Measurements from ENCODE around the gene MYL10. TPM values are rescaled to one million over a fixed set of nuclear protein-coding genes. Genes with fewer than 3 reads are reported as not detected.

MYL10 gene
- total and polyA plus RNA-seq, 10 of the 15 experiments (the other 5 are each of a cell fraction or from before 2014, with no cell fraction given): not detected

DNA sequence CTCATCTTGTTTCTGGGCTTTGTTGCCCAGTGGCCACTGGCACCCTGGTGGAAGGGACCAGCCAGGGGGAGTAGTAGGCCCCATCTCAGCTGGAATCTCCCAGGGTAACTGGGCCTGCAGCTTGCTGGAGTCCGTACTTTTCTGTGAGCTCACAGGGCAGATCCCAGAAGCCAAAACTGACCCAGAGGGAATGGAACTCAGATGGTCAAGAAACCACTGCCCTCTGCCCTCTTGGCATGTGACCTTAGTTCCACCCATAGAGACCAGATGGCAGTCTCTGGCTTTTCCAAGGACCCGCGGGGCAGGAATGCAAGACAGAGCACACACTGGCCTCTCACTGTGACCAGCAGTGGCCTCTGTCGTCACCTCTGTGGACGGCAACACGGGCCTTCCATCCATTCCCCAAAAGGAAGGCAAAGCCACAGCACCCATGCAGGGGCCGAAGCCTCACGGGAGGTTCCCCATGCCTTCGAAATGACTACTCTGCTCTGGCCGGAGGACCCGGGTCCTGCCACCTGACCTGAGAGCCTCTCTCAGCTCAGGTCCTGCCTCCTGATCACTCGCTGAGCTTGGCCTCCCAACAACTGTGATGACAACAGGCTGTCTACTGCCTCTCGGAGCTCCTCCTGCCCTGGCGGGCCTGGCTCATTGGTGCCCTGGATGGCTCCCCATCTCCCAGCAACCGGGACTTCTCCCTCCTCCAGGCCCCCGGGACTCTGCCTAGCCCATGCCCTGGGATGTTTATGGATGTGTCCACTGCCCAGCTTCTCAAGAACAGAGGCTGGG, 29.9 kb downstream of the MYL10 start (continued):
- TF ChIP-seq, protein P1, sequence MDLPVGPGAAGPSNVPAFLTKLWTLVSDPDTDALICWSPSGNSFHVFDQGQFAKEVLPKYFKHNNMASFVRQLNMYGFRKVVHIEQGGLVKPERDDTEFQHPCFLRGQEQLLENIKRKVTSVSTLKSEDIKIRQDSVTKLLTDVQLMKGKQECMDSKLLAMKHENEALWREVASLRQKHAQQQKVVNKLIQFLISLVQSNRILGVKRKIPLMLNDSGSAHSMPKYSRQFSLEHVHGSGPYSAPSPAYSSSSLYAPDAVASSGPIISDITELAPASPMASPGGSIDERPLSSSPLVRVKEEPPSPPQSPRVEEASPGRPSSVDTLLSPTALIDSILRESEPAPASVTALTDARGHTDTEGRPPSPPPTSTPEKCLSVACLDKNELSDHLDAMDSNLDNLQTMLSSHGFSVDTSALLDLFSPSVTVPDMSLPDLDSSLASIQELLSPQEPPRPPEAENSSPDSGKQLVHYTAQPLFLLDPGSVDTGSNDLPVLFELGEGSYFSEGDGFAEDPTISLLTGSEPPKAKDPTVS (IDR thresholded peaks at IDR 0.05; ENCODE audit: low read depth, low read length): no peak
- TF ChIP-seq NFYB (IDR thresholded peaks at IDR 0.05; ENCODE audit: insufficient read depth, low read depth, low read length) (no peak), RBBP5 (conservative IDR thresholded peaks at IDR 0.05) (no peak)

DNA sequence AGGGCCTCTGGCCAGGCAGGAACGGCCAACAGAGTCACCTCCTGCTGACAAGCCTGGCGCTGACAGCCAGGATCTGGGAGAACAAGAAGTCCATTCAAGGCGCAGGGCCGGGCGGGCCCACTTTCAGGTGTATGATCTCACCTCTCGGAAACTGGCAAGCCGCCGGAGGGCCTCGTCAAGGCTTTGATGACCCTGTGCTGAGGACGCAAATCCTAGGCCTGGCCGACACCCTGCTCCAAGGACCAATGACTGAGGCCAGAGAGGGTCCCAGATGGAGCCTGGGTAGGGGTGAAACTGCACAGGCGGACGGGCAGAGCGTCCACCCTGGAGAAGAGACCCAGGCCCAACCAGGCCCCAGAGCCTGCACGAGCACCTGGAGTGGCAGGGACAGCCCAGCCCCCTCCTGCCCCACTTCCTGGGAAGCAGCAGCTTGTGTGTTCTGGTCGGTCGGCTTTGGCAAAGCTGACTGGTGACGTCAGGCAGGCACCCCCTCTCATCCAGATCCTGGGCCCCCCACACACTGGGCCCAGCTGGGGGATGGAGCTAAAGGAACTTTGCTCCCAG, 30.6 kb downstream of the MYL10 start:
- DNase-seq (ENCODE audit: low read depth, low spot score) (no peak), FAIRE-seq (no peak), ATAC-seq (no peak)
- H3K79me2 ChIP-seq (ENCODE audit: control insufficient read depth, insufficient read depth, low read length): no peaks in the 10 kb centered on the region
- H3K4me3 ChIP-seq: no peak overlapping the region
- H4K20me1 ChIP-seq (ENCODE audit: control insufficient read depth, insufficient read depth): no peaks in the 10 kb centered on the region
- no peaks in the 10 kb centered on the region for H3K27me3 ChIP-seq (replicated peaks in 1 of 2; ENCODE audit: control insufficient read depth in 2 of 2, insufficient read depth in 2 of 2, low read length in 1 of 2)
- CTCF ChIA-PET: interaction anchor here (0.7 kb wide), 1 partner anchor 207 kb away, joined by 3 read pairs; no protein-coding TSS in a partner anchor
- intact Hi-C loops (cut with micrococcal nuclease; ENCODE audit: unreplicated experiment) (no loop called here), in situ Hi-C loops (cut with MboI) (no loop called here)
- no peak overlapping the region for H3K4me2 ChIP-seq (ENCODE audit: control insufficient read depth, insufficient read depth)
- 61% methylated on average over 18 of the region's 18 CpGs for WGBS (ENCODE audit: insufficient coverage, insufficient replicate concordance, low lambda C conversion rate, missing lambda C conversion rate)
- H3K4me1 ChIP-seq (ENCODE audit: control insufficient read depth, insufficient read depth, low read length): no peaks in the 10 kb centered on the region
- no peaks in the 10 kb centered on the region for H3K36me3 ChIP-seq (ENCODE audit: control insufficient read depth in 2 of 2, insufficient read depth in 2 of 2, low read length in 1 of 2)
- no peak overlapping the region for H3K9ac ChIP-seq (ENCODE audit: control insufficient read depth, insufficient read depth, low read length)
- RAD21 ChIA-PET (ENCODE audit: unreplicated experiment): no interaction called here
- H3K9me3 ChIP-seq (replicated peaks; ENCODE audit: control insufficient read depth, insufficient read depth, low read length): no peaks in the 10 kb centered on the region
- POLR2A ChIA-PET: no interaction called here
- SMC1A ChIA-PET (ENCODE audit: uncharacterized antibody, unreplicated experiment): no interaction called here
- H3K27ac ChIP-seq (ENCODE audit: control insufficient read depth, insufficient read depth): no peak overlapping the region
- H2AFZ ChIP-seq (ENCODE audit: control insufficient read depth, low read depth, low read length): no peak overlapping the region
- BruUV-seq (replicated peaks): no TSS peak
- TF ChIP-seq LARP7 (IDR thresholded peaks at IDR 0.05): no peak
- TF ChIP-seq, protein P2, sequence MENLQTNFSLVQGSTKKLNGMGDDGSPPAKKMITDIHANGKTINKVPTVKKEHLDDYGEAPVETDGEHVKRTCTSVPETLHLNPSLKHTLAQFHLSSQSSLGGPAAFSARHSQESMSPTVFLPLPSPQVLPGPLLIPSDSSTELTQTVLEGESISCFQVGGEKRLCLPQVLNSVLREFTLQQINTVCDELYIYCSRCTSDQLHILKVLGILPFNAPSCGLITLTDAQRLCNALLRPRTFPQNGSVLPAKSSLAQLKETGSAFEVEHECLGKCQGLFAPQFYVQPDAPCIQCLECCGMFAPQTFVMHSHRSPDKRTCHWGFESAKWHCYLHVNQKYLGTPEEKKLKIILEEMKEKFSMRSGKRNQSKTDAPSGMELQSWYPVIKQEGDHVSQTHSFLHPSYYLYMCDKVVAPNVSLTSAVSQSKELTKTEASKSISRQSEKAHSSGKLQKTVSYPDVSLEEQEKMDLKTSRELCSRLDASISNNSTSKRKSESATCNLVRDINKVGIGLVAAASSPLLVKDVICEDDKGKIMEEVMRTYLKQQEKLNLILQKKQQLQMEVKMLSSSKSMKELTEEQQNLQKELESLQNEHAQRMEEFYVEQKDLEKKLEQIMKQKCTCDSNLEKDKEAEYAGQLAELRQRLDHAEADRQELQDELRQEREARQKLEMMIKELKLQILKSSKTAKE (IDR thresholded peaks at IDR 0.05; ENCODE audit: low read depth, poor library complexity, severe bottlenecking): no peak
- TF ChIP-seq KLF5 (IDR thresholded peaks at IDR 0.05; ENCODE audit: partially characterized antibody): no peak
- TF ChIP-seq HDAC6 (IDR thresholded peaks at IDR 0.05; ENCODE audit: unreplicated experiment): no peak
- no peak for TF ChIP-seq JUNB (IDR thresholded peaks at IDR 0.05)
- TF ChIP-seq ASH2L (IDR thresholded peaks at IDR 0.05; ENCODE audit: borderline replicate concordance, low read depth): no peak
- no peak for TF ChIP-seq SUZ12 (IDR thresholded peaks at IDR 0.05; ENCODE audit: unreplicated experiment)
- TF ChIP-seq, protein P3, sequence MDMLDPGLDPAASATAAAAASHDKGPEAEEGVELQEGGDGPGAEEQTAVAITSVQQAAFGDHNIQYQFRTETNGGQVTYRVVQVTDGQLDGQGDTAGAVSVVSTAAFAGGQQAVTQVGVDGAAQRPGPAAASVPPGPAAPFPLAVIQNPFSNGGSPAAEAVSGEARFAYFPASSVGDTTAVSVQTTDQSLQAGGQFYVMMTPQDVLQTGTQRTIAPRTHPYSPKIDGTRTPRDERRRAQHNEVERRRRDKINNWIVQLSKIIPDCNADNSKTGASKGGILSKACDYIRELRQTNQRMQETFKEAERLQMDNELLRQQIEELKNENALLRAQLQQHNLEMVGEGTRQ (IDR thresholded peaks at IDR 0.05; ENCODE audit: borderline replicate concordance, low read depth, low read length): no peak
- TF ChIP-seq, protein P4, sequence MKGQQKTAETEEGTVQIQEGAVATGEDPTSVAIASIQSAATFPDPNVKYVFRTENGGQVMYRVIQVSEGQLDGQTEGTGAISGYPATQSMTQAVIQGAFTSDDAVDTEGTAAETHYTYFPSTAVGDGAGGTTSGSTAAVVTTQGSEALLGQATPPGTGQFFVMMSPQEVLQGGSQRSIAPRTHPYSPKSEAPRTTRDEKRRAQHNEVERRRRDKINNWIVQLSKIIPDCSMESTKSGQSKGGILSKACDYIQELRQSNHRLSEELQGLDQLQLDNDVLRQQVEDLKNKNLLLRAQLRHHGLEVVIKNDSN (IDR thresholded peaks at IDR 0.05; ENCODE audit: borderline replicate concordance, extremely low read length, insufficient read depth, low read depth, low read length): no peak
